ENCODE measurements around the gene NEUROG1.

DNA sequence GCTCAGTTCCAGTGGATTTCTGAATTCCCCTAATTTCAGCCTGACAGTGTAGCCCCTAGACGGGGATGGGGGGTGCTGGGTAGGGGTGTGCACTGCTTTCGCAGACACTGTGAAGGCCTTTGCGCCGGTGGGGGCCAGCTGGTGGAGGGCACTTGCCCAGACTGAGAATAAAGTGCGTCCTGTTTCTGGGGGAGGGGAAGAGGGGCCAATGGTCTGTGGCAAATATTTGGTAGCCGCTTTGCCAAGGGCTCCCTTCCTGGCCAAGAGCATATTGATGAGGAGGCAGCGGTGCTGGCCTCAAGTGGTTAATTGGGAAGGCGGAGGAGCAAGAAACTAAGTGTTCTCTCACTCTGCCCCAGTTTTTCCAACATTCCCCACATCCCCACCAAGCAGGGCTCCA, 41.7 kb upstream of the NEUROG1 start:
- TF ChIP-seq POLR2A (IDR thresholded peaks at IDR 0.05; ENCODE audit: low read depth), result no peak
- no peak for TF ChIP-seq POLR2AphosphoS5 (IDR thresholded peaks at IDR 0.05)
- TF ChIP-seq, protein P1, sequence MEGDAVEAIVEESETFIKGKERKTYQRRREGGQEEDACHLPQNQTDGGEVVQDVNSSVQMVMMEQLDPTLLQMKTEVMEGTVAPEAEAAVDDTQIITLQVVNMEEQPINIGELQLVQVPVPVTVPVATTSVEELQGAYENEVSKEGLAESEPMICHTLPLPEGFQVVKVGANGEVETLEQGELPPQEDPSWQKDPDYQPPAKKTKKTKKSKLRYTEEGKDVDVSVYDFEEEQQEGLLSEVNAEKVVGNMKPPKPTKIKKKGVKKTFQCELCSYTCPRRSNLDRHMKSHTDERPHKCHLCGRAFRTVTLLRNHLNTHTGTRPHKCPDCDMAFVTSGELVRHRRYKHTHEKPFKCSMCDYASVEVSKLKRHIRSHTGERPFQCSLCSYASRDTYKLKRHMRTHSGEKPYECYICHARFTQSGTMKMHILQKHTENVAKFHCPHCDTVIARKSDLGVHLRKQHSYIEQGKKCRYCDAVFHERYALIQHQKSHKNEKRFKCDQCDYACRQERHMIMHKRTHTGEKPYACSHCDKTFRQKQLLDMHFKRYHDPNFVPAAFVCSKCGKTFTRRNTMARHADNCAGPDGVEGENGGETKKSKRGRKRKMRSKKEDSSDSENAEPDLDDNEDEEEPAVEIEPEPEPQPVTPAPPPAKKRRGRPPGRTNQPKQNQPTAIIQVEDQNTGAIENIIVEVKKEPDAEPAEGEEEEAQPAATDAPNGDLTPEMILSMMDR (IDR thresholded peaks at IDR 0.05), result no peak
